ENCODE measurements around the gene AWAT2.

DNA sequence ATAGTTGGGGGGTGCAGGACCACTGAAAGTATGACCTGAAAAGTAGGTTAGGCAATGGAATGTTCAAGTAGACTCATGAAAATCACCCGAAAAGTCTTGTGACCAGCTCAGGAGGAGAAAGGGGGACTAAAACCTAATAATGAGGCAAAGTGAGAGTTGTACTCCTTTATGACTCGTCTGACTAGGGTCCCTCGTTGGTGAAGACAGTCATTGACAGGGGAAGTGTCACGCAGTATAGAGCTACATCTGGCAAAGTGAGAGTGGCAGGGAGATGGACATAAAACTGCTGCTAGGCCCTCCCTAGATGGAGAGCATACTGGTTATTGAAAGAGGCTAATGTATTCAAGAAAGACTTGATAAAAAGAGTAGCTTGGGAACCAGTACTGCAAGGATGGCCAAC is 33.0 kb upstream of the AWAT2 start:
- TF ChIP-seq, protein P1, sequence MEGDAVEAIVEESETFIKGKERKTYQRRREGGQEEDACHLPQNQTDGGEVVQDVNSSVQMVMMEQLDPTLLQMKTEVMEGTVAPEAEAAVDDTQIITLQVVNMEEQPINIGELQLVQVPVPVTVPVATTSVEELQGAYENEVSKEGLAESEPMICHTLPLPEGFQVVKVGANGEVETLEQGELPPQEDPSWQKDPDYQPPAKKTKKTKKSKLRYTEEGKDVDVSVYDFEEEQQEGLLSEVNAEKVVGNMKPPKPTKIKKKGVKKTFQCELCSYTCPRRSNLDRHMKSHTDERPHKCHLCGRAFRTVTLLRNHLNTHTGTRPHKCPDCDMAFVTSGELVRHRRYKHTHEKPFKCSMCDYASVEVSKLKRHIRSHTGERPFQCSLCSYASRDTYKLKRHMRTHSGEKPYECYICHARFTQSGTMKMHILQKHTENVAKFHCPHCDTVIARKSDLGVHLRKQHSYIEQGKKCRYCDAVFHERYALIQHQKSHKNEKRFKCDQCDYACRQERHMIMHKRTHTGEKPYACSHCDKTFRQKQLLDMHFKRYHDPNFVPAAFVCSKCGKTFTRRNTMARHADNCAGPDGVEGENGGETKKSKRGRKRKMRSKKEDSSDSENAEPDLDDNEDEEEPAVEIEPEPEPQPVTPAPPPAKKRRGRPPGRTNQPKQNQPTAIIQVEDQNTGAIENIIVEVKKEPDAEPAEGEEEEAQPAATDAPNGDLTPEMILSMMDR (IDR thresholded peaks at IDR 0.05; ENCODE audit: low read length) = no peak
- TF ChIP-seq EZH2phosphoT487 (IDR thresholded peaks at IDR 0.05; ENCODE audit: low read length) (no peak), EZH2 (optimal IDR thresholded peaks at IDR 0.05; ENCODE audit: low read depth, low read length) (no peak)

Data from MM.1S (cell line).